HepG2 (cell line): ENCODE data around the gene NDUFB10. TPM values are rescaled to one million over a fixed set of nuclear protein-coding genes. Genes with fewer than 3 reads are reported as not detected.

ENCODE experiments used
- CBX1 ChIP-seq: IDR thresholded peaks from one replicate; pipeline ENCODE4 v1.6.1; 2016; ENCODE audit warnings: antibody characterized with exemption, low read depth
- ESRRA ChIP-seq: sonication (generic); formaldehyde crosslinking; IDR thresholded peaks from 2 replicates; pipeline ENCODE4 v1.5.1; 2020; ENCODE audit warnings: mild to moderate bottlenecking, low read depth, missing genetic modification reagents
- FOXA3 ChIP-seq: IDR thresholded peaks from 2 replicates; pipeline ENCODE4 v1.6.1; 2016; ENCODE audit warnings: missing genetic modification reagents, missing compliant biosample characterization
- HOXA9 ChIP-seq: sonication (generic); formaldehyde crosslinking; IDR thresholded peaks from 2 replicates; pipeline ENCODE4 v1.8.1; 2022; ENCODE audit warnings: missing genetic modification reagents, mild to moderate bottlenecking, moderate library complexity, borderline replicate concordance
- RFX1 ChIP-seq: fragments of 450-650 bp; IDR thresholded peaks from 2 replicates; pipeline ENCODE4 v1.6.1; 2017
- SETDB1 ChIP-seq: sonication (generic); formaldehyde crosslinking; IDR thresholded peaks from 2 replicates; pipeline ENCODE4 v1.5.1; 2020; ENCODE audit warnings: missing genetic modification reagents, mild to moderate bottlenecking, borderline replicate concordance
- SRSF9 ChIP-seq: fragments of 200-400 bp; formaldehyde crosslinking; IDR thresholded peaks from 2 replicates; pipeline ENCODE4 v1.6.1; 2018; ENCODE audit warnings: borderline replicate concordance, mild to moderate bottlenecking, low read depth, low read length; ENCODE audit not compliant: insufficient read depth, poor library complexity, severe bottlenecking
- ZFP36 ChIP-seq: fragments of 150-350 bp; IDR thresholded peaks from 2 replicates; pipeline ENCODE4 v1.6.1; 2018; ENCODE audit warnings: borderline replicate concordance, low read length, low read depth; ENCODE audit not compliant: partially characterized antibody
- ZFP36L1 ChIP-seq: sonication (generic); formaldehyde crosslinking; IDR thresholded peaks from 2 replicates; pipeline ENCODE4 v1.8.0; 2022; ENCODE audit warnings: mild to moderate bottlenecking, missing genetic modification reagents, moderate library complexity
- ZNF235 ChIP-seq: sonication (generic); formaldehyde crosslinking; IDR thresholded peaks from 2 replicates; pipeline ENCODE4 v1.8.1; 2023; ENCODE audit warnings: mild to moderate bottlenecking, missing genetic modification reagents, borderline replicate concordance
- ZNF350 ChIP-seq: sonication (generic); formaldehyde crosslinking; IDR thresholded peaks from 2 replicates; pipeline ENCODE4 v1.4.0; 2020; ENCODE audit warnings: mild to moderate bottlenecking, low read depth, missing genetic modification reagents, borderline replicate concordance
- ZNF550 ChIP-seq: sonication (generic); formaldehyde crosslinking; IDR thresholded peaks from 2 replicates; pipeline ENCODE4 v1.4.0; 2020; ENCODE audit warnings: mild to moderate bottlenecking, missing genetic modification reagents, borderline replicate concordance
- ZNF567 ChIP-seq: sonication (generic); formaldehyde crosslinking; IDR thresholded peaks from 2 replicates; pipeline ENCODE4 v1.8.1; 2023; ENCODE audit warnings: mild to moderate bottlenecking, missing genetic modification reagents, borderline replicate concordance
- ZNF83 ChIP-seq: sonication (generic); formaldehyde crosslinking; IDR thresholded peaks from 2 replicates; pipeline ENCODE4 v1.4.0; 2020; ENCODE audit warnings: missing genetic modification reagents, mild to moderate bottlenecking, borderline replicate concordance
- polyA plus RNA-seq, 8 experiments: library from polyadenylated mRNA; depleted of rRNA in 3 of 8; stranded (reverse) in 7 of 8; unstranded in 1 of 8; fragments of >200 nt; fragmentation: Illumina TruSeq in 4 of 8; extraction: Trizol in 4 of 8; gene quantifications; 2 replicates each; pipeline versions ENCODE4 v1.2.1 to v1.2.3, GENCODE V29; 2011 to 2016; ENCODE audit warnings: low read depth in 4 of 8, missing spikeins in 1 of 8, mixed read lengths in 1 of 8; ENCODE audit not compliant: insufficient read depth in 1 of 8
- total RNA-seq, 5 experiments: library from RNA; depleted of rRNA; stranded (reverse); fragments of >200 nt; fragmentation: Illumina TruSeq; extraction: Trizol; gene quantifications; 2 replicates each; pipeline ENCODE4 v1.2.3, GENCODE V29; 2016; ENCODE audit warnings: low read depth in 1 of 5
- TF ChIP-seq, protein P1 (sequence below): sonication (generic); formaldehyde crosslinking; IDR thresholded peaks from 2 replicates; pipeline ENCODE4 v1.5.0; 2020; ENCODE audit warnings: mild to moderate bottlenecking, missing genetic modification reagents
- TF ChIP-seq, protein P2 (sequence below): sonication (generic); formaldehyde crosslinking; IDR thresholded peaks from 2 replicates; pipeline ENCODE4 v1.5.0; 2020; ENCODE audit warnings: missing genetic modification reagents
- TF ChIP-seq, protein P3 (sequence below): IDR thresholded peaks from 2 replicates; pipeline ENCODE4 v1.6.1; 2018; ENCODE audit warnings: missing genetic modification reagents, mild to moderate bottlenecking, missing compliant biosample characterization

NDUFB10 gene
- total and polyA plus RNA-seq, 2 of the 13 experiments (the other 11 are each of a cell fraction or from before 2014, with no cell fraction given), result 68.6 to 157 TPM

DNA sequence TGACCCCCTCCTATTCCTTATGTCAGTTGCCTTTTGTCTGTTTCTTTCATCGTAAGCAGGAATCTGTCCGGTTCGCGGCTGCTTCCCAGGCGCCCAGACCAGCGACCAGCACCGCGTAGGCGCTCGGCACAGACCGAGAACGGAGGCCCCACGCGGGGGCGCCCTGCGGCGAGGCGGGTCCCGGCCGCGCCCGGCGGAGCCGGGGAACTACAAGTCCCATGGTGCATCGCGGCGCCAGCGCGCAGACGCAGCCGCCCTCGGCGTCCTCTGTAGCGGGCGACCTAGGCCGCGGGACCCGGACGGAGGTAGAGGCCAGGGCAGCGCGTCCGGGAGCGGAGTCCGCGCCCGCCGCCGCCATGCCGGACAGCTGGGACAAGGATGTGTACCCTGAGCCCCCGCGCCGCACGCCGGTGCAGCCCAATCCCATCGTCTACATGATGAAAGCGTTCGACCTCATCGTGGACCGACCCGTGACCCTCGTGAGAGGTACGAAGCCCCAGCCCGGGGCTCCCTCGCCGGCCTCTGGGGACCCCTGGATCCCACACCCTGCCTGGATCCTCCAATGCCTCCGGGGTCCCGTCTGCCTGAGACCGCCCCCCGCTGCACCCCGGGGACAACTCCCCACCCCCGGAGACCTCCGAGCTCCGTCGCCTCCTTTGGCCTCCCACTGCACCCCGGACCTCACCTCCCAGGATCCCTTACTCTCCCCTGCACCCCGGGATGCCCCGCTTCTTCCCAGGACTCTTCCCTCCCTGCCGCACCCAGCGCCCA lies at the start of gene NDUFB10 (continued):
- TF ChIP-seq, protein P1, sequence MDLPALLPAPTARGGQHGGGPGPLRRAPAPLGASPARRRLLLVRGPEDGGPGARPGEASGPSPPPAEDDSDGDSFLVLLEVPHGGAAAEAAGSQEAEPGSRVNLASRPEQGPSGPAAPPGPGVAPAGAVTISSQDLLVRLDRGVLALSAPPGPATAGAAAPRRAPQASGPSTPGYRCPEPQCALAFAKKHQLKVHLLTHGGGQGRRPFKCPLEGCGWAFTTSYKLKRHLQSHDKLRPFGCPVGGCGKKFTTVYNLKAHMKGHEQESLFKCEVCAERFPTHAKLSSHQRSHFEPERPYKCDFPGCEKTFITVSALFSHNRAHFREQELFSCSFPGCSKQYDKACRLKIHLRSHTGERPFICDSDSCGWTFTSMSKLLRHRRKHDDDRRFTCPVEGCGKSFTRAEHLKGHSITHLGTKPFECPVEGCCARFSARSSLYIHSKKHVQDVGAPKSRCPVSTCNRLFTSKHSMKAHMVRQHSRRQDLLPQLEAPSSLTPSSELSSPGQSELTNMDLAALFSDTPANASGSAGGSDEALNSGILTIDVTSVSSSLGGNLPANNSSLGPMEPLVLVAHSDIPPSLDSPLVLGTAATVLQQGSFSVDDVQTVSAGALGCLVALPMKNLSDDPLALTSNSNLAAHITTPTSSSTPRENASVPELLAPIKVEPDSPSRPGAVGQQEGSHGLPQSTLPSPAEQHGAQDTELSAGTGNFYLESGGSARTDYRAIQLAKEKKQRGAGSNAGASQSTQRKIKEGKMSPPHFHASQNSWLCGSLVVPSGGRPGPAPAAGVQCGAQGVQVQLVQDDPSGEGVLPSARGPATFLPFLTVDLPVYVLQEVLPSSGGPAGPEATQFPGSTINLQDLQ (CRISPR knock-in tag), result peak; percentile 55; the same call in 1 of the 2 replicates
- 0 out of 2 replicates have a peak, but pooled peaks have one; percentile 43 for TF ChIP-seq ZNF550 (CRISPR knock-in tag)
- TF ChIP-seq ZNF83 (CRISPR knock-in tag), result no peak
- no peak for TF ChIP-seq ZFP36
- TF ChIP-seq FOXA3, result no peak; the same call in 1 of the 2 replicates
- TF ChIP-seq ZNF235 (CRISPR knock-in tag), result peak; percentile 23; the same call in 1 of the 2 replicates
- TF ChIP-seq, protein P2, sequence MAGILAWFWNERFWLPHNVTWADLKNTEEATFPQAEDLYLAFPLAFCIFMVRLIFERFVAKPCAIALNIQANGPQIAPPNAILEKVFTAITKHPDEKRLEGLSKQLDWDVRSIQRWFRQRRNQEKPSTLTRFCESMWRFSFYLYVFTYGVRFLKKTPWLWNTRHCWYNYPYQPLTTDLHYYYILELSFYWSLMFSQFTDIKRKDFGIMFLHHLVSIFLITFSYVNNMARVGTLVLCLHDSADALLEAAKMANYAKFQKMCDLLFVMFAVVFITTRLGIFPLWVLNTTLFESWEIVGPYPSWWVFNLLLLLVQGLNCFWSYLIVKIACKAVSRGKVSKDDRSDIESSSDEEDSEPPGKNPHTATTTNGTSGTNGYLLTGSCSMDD (CRISPR knock-in tag), result no peak
- TF ChIP-seq, protein P3, sequence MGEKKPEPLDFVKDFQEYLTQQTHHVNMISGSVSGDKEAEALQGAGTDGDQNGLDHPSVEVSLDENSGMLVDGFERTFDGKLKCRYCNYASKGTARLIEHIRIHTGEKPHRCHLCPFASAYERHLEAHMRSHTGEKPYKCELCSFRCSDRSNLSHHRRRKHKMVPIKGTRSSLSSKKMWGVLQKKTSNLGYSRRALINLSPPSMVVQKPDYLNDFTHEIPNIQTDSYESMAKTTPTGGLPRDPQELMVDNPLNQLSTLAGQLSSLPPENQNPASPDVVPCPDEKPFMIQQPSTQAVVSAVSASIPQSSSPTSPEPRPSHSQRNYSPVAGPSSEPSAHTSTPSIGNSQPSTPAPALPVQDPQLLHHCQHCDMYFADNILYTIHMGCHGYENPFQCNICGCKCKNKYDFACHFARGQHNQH (CRISPR knock-in tag), result peak; percentile 70; the same call in 1 of the 2 replicates
- no peak for TF ChIP-seq ZFP36L1 (CRISPR knock-in tag)
- no peak for TF ChIP-seq ZNF350 (CRISPR knock-in tag)
- TF ChIP-seq ESRRA, result peak; percentile 48; the same call in 1 of the 2 replicates
- TF ChIP-seq RFX1, result no peak
- 0 out of 2 replicates have a peak, but pooled peaks have one; percentile 23 for TF ChIP-seq ZNF567 (CRISPR knock-in tag)
- peak; percentile 49; the same call in 1 of the 2 replicates for TF ChIP-seq HOXA9 (CRISPR knock-in tag)
- no peak for TF ChIP-seq SETDB1 (CRISPR knock-in tag)
- no peak for TF ChIP-seq SRSF9
- TF ChIP-seq CBX1, result peak; percentile 25
